ENCODE measurements around the gene ZNF135.

ZNF135 gene

GRCh38 chr19:58095328-58095727, 36.2 kb downstream of the ZNF135 start:
- no peak for DNase-seq (ENCODE audit: low spot score)

GRCh38 chr19:58096884-58097283, 37.8 kb downstream of the ZNF135 start:
- DNase-seq (ENCODE audit: low spot score), result no peak

GRCh38 chr19:58097349-58097748, 38.3 kb downstream of the ZNF135 start:
- no peak for DNase-seq (ENCODE audit: low spot score)

- DNase-seq (ENCODE audit: low spot score), result peak; percentile 95
Observed at GRCh38 chr19:58097781-58098681, 38.9 kb downstream of the ZNF135 start, which contains the start of gene ZSCAN18. ZSCAN18 (minus strand) TSS chr19:58098231; CDS start chr19:58090267, 7,964 bp downstream.

- no peak for DNase-seq (ENCODE audit: low spot score)
Observed at GRCh38 chr19:58098682-58098998, 39.6 kb downstream of the ZNF135 start.

- DNase-seq (ENCODE audit: low spot score), result no peak
Observed at GRCh38 chr19:58107778-58108545, 48.9 kb downstream of the ZNF135 start.

GRCh38 chr19:58108546-58108817, 49.4 kb downstream of the ZNF135 start:
- no peak for DNase-seq (ENCODE audit: low spot score)

- no peak for DNase-seq (ENCODE audit: low spot score)
Observed at GRCh38 chr19:58117841-58118575, 58.9 kb downstream of the ZNF135 start.

- DNase-seq (ENCODE audit: low spot score), result no peak
Observed at GRCh38 chr19:58118979-58119733, 60.1 kb downstream of the ZNF135 start.

Data from hepatic stellate cell (primary cell).